GM19324 (cell line): ENCODE measurements around the gene GATB.
"Not testable (repeated sequence)": the region's sequence is repeated elsewhere in the genome, so short reads cannot be mapped to it uniquely, and the experiment has no call there.

Experiments
- ATAC-seq: cut with Tn5 transposase; IDR thresholded peaks from one replicate; pipeline ENCODE4 v1.9.1; 2021; ENCODE audit warnings: mild to moderate bottlenecking, moderate library complexity; ENCODE audit not compliant: unreplicated experiment, low FRiP score

GATB gene

GRCh38 chr4:151736852-151737251, 24.0 kb downstream of the GATB start:
- ATAC-seq, result not testable (repeated sequence)

- ATAC-seq, result no peak
These were observed 24.4 kb downstream of the GATB start for GRCh38 chr4:151736361-151736760.

- not testable (repeated sequence) for ATAC-seq
These were observed 29.1 kb downstream of the GATB start for GRCh38 chr4:151731670-151732069.

GRCh38 chr4:151729731-151730559, 30.9 kb downstream of the GATB start:
- ATAC-seq, result no peak

GRCh38 chr4:151728679-151729078, 32.1 kb downstream of the GATB start:
- ATAC-seq, result no peak

GRCh38 chr4:151728006-151728405, 32.8 kb downstream of the GATB start:
- ATAC-seq, result no peak

GRCh38 chr4:151727365-151727764, 33.4 kb downstream of the GATB start:
- ATAC-seq, result no peak

- no peak for ATAC-seq
These were observed 35.7 kb downstream of the GATB start for GRCh38 chr4:151725087-151725486.

GRCh38 chr4:151721916-151722315, 38.9 kb downstream of the GATB start:
- no peak for ATAC-seq

- ATAC-seq, result no peak
These were observed 39.3 kb downstream of the GATB start for GRCh38 chr4:151721466-151721865.

- no peak for ATAC-seq
These were observed 40.9 kb downstream of the GATB start for GRCh38 chr4:151719956-151720334.

GRCh38 chr4:151718984-151719955, 41.5 kb downstream of the GATB start:
- no peak for ATAC-seq

GRCh38 chr4:151717909-151718628, 42.7 kb downstream of the GATB start:
- ATAC-seq, result no peak

GRCh38 chr4:151717314-151717713, 43.5 kb downstream of the GATB start:
- no peak for ATAC-seq

GRCh38 chr4:151716324-151716723, 44.5 kb downstream of the GATB start:
- no peak for ATAC-seq

- no peak for ATAC-seq
These were observed 44.9 kb downstream of the GATB start for GRCh38 chr4:151715881-151716280.

- no peak for ATAC-seq
These were observed 48.0 kb downstream of the GATB start for GRCh38 chr4:151712777-151713176.

- ATAC-seq, result no peak
These were observed 49.2 kb downstream of the GATB start for GRCh38 chr4:151711646-151712045.

- ATAC-seq, result no peak
These were observed 51.2 kb downstream of the GATB start for GRCh38 chr4:151709587-151709986.

- no peak for ATAC-seq
These were observed 51.7 kb downstream of the GATB start for GRCh38 chr4:151709071-151709470.

- no peak for ATAC-seq
These were observed 52.7 kb downstream of the GATB start for GRCh38 chr4:151708100-151708499.
